Esophagus (tissue), 2 donors: Measurements from ENCODE around the gene PARVA. TPM values are rescaled to one million over a fixed set of nuclear protein-coding genes. Genes with fewer than 3 reads are reported as not detected.

Source experiments
- H3K27ac ChIP-seq, 2 donors: one replicate each; pipeline ENCODE4 v1.5.1; 2013; ENCODE audit warnings: low read depth in 2 of 2, mild to moderate bottlenecking in 2 of 2, inconsistent platforms in 1 of 2, low read length in 1 of 2, moderate library complexity in 1 of 2
- H3K27me3 ChIP-seq, 2 donors: one replicate each; pipeline ENCODE4 v1.6.1; 2013; ENCODE audit warnings: low read length in 2 of 2, control low read depth in 1 of 2, mild to moderate bottlenecking in 1 of 2; ENCODE audit not compliant: insufficient read depth in 2 of 2, control insufficient read depth in 1 of 2
- H3K36me3 ChIP-seq, 2 donors: one replicate each; pipeline ENCODE4 v1.6.1; 2013; ENCODE audit warnings: low read length in 1 of 2; ENCODE audit not compliant: control insufficient read depth in 2 of 2, insufficient read depth in 2 of 2
- H3K4me1 ChIP-seq, 2 donors: one replicate each; pipeline ENCODE4 v1.6.1; 2013; ENCODE audit warnings: low read length in 1 of 2; ENCODE audit not compliant: control insufficient read depth in 2 of 2, insufficient read depth in 2 of 2
- H3K4me3 ChIP-seq, 2 donors: one replicate each; pipeline ENCODE4 v1.5.1; 2013; ENCODE audit warnings: low read length in 2 of 2, mild to moderate bottlenecking in 2 of 2, low read depth in 1 of 2, moderate library complexity in 1 of 2
- H3K9me3 ChIP-seq, 2 donors: one replicate each; pipeline ENCODE4 v1.6.1; 2013; ENCODE audit warnings: mild to moderate bottlenecking in 2 of 2, low read depth in 1 of 2, low read length in 1 of 2, moderate library complexity in 1 of 2; ENCODE audit not compliant: control insufficient read depth in 2 of 2, insufficient read depth in 1 of 2
- WGBS, 2 donors: extraction: QIAGEN DNeasy Blood & Tissue Kit; methylation state at CpG; one replicate each; pipeline ENCODE4 v1.1.7; 2013; 5-methylcytosine and 5-hydroxymethylcytosine counted together
- polyA plus RNA-seq, 2 donors: library from polyadenylated mRNA; stranded (reverse); fragments of 200-250 nt; gene quantifications; one replicate each; pipeline ENCODE4 v1.2.3, GENCODE V29; 2013
- donor health status: healthy with polysubstance abuse.
- donor health status: Bipolar disorder and iron deficiency.

The PARVA gene
- polyA plus RNA-seq, 2 donors = 8.2 to 18.3 TPM

DNA sequence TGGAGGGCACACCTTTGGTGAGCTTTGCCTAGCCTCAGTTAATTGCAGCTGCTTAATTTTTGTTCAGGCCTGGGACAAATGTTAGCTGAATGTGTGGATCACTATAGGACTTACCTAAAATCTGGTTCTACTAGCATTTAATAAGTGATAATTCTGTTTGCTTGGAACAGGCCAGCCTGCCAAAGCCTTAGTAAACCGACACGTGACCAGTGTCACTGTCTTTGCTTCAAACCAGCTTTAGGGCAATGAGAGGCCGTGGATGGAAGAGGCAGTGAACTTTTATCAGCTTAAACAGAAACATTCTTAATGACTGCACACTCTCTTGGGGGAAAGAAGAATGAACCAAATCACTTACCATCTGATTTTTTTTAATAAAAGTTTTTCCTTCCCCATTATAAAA is 10.8 kb downstream of the PARVA start:
- H3K27me3 ChIP-seq = no peaks in the 10 kb centered on the region
- 58 to 66% methylated on average over 3 of the region's 3 CpGs for WGBS, 2 donors
- no peak overlapping the region for H3K4me3 ChIP-seq
- peaks cover 2 to 11% of the 10 kb centered on the region in 2 donors for H3K4me1 ChIP-seq
- H3K36me3 ChIP-seq = no peaks in the 10 kb centered on the region
- H3K27ac ChIP-seq = peak overlapping the region; percentile 54 to 57
- no peaks in the 10 kb centered on the region for H3K9me3 ChIP-seq

DNA sequence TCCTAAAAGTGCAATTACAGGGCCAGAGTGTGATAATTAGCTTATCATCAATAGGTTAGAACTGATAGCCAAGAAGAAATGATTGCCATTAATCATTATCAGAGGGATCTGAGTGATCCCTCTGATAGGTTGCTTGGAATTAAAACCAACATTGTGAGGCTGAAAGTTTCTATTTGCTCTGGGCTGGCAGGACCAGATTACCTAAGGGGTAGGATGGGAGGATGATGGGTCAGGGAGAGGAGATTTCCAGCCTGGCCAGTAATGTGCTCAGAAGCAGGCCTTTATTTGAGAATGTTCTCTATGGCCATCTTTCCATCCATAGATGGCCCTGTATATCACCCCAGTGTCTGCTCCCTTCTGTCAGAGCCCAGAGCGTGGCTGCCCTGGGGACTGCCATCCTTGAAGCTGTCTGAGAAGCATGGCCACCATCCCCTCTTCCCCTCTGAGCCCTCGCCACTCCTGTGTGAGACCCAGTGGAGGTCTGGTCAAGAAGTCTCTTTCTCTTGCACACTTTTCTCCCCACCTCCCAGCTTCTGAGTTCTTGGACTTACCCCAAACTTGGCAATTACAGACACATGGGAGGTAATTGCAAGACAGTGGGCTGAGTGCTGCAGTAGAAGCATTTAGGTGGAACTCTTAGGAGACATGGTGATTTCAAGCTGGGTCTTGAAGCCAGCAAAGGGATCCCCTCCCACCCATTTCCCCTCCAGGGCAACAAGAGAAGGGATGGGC is 11.7 kb downstream of the PARVA start:
- peaks cover 0 to 11% of the 10 kb centered on the region in 2 donors for H3K4me1 ChIP-seq
- H3K27me3 ChIP-seq = no peaks in the 10 kb centered on the region
- H3K9me3 ChIP-seq = peaks cover 0 to 2% of the 10 kb centered on the region in 2 donors
- peak overlapping the region; percentile 9 to 67 for H3K27ac ChIP-seq
- H3K36me3 ChIP-seq = no peaks in the 10 kb centered on the region
- H3K4me3 ChIP-seq = no peak overlapping the region
- WGBS, 2 donors = 84 to 91% methylated on average over 2 of the region's 2 CpGs

DNA sequence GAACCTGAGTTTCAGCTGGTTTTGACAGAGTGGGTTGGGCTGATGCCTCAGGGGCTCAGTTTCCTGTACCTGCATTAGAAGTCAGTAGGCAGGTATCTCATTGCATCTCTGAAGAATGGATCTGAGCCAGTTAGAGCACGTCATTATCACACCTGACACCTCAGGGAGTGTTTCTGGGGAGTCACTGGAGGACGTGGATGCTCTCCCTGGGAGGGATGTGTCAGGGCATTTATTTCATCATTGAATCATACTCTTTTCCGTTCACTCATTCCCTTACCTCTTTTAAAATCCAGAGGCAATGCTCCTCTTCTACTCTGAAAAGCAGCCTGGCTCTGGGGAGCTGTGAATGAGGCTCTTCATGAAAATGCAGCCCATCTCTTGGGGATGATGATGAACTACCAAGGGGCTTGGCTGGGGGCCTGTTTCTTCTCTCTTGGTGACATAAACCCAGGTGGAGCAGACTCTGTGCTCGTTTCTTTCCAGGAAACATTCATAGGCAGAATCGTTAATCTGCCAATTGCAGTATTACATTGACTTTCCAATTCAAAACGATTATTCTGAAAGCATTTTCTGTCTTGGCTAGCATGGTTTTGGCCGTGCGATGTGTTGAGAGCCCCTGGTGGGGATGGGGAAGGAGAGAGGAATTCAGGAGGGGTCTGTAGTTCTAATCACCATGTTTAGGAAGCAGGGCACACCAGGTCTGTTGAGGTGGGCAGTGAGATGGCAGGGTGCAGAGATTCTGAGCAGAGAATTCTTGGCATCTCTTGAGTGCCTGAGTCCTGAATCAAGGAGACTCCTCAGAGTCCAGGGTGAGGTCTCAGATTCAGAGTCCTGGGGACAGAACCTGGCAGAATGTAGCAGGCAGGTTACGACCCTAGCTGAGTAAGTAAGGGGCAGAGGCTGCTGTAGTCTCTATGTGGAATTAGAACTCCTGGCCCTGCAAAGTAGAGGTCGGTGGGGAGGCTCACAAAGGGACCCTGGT is 12.6 kb downstream of the PARVA start:
- Histone ChIP-seq H3K9me3 (peaks cover 0 to 2% of the 10 kb centered on the region in 2 donors), H3K4me3 (no peak overlapping the region), H3K36me3 (no peaks in the 10 kb centered on the region), H3K27me3 (no peaks in the 10 kb centered on the region), H3K4me1 (peaks cover 0 to 11% of the 10 kb centered on the region in 2 donors), H3K27ac (peak overlapping the region; percentile 59 to 67)
- WGBS, 2 donors = 36 to 43% methylated on average over 10 of the region's 10 CpGs

DNA sequence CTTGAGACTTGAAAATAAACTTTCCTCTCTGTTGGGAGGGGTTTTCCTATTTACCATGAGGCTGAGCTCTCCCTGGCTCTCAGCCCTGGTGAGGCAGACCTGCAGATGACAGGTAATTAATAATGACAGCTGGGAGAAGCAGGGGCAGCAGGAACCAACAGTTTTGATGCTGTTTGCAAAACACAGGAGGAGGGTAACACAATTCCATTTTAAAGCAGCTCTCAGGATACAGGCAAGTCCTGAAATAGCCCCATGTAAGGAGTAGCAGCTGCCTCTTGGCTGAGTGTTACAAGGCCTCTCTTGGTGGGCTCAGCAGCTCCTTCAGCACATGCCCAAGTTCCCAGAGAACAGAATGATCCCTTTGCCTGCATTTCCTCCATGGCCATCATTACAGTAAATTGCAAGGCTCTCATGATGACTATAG is 13.3 kb downstream of the PARVA start:
- Histone ChIP-seq H3K27ac (peak overlapping the region; percentile 59 to 69), H3K4me3 (no peak overlapping the region), H3K4me1 (peaks cover 0 to 11% of the 10 kb centered on the region in 2 donors), H3K9me3 (peaks cover 0 to 2% of the 10 kb centered on the region in 2 donors), H3K36me3 (no peaks in the 10 kb centered on the region), H3K27me3 (no peaks in the 10 kb centered on the region)

DNA sequence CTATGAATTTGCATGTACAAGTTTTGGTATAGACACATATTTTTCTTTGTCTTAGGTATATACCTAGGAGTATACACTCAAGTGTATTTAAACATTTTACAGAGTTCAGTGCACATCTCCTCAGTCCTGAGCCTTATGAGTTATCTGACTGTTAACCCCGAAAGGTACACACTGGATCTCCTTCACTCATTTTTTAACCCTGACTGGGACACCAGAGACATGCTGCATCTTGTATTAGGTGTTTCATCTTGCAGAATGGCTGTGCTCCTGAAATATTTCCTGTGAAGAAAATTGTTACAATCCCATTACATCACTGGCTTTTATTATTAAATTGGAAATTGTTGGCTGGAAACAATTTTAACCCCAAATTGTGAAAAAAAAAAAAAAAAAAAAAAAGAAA is 15.3 kb downstream of the PARVA start:
- no peak overlapping the region for H3K4me3 ChIP-seq
- H3K36me3 ChIP-seq = no peaks in the 10 kb centered on the region
- H3K27ac ChIP-seq = no peak overlapping the region
- WGBS, 2 donors = 84 to 87% methylated on average over 1 of the region's 1 CpG
- peaks cover 0 to 11% of the 10 kb centered on the region in 2 donors for H3K4me1 ChIP-seq
- peaks cover 0 to 2% of the 10 kb centered on the region in 2 donors for H3K9me3 ChIP-seq
- no peaks in the 10 kb centered on the region for H3K27me3 ChIP-seq

DNA sequence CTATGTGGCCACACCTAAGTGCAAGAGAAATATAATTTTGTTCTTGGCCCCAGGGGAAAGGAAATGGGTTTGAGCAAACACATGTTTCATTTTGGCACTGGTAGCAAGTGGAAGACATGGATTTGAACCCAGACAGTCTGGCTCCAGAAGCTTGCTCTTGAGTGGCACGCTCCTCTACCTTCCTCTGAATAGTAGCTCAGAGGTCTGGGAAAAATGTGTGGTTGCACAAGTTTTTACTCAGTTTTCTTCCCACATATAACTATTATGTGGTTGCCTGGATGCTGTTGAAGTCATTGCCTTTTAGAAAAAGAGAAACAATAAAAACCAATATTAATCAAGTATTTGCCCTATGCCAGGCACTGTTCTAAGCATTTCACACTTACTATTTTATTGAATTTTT is 16.3 kb downstream of the PARVA start:
- Histone ChIP-seq H3K9me3 (peaks cover 0 to 2% of the 10 kb centered on the region in 2 donors), H3K4me1 (peaks cover 0 to 9% of the 10 kb centered on the region in 2 donors), H3K4me3 (no peak overlapping the region), H3K27me3 (no peaks in the 10 kb centered on the region), H3K36me3 (no peaks in the 10 kb centered on the region), H3K27ac (no peak overlapping the region)
- 91 to 94% methylated on average over 1 of the region's 1 CpG for WGBS, 2 donors

DNA sequence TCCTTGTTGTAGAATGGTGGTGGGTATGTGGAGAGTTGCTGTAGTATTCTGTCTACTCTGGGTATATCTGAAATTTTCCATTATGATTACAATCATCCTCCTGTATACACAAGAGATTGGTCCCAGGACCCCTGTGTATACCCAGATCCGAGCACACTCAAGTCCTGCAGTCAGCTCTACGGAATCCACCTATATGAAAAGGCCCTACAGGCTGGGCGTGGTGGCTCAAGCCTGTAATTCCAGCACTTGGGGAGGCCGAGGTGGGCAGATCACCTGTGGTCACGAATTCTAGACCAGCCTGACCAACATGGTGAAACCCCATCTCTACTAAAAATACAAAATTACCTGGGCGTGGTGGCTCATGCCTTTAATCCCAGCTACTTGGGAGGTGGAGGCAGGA is 17.2 kb downstream of the PARVA start:
- H3K36me3 ChIP-seq = no peaks in the 10 kb centered on the region
- 89 to 93% methylated on average over 6 of the region's 6 CpGs for WGBS, 2 donors
- H3K4me1 ChIP-seq = peaks cover 0 to 6% of the 10 kb centered on the region in 2 donors
- H3K27ac ChIP-seq = no peak overlapping the region
- no peak overlapping the region for H3K4me3 ChIP-seq
- no peaks in the 10 kb centered on the region for H3K27me3 ChIP-seq
- H3K9me3 ChIP-seq = peaks cover 0 to 2% of the 10 kb centered on the region in 2 donors

DNA sequence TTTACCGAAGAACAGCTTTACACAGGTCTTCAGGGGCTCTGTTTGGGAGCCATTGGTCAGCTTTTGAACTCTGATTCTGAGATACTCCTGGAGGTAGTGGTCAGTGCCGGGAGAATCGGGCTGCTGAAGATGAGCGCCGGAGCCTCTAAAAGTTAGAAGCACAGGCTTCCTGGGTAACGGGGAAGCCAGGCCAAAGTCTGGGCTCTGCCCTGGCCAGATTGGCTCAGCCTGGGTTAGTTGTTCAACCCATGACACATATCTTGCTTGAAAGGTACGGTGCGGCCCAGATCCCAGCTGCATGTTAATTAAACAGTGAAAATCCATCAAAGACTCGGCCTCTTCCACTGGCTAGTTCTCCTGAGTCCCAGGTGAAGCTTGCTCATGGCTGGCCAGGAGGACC is 18.0 kb downstream of the PARVA start:
- H3K27ac ChIP-seq = peak overlapping the region in 1 of 2 donors; percentile 30
- H3K36me3 ChIP-seq = no peaks in the 10 kb centered on the region
- no peaks in the 10 kb centered on the region for H3K27me3 ChIP-seq
- WGBS, 2 donors = 87 to 92% methylated on average over 9 of the region's 9 CpGs
- peaks cover 0 to 5% of the 10 kb centered on the region in 2 donors for H3K4me1 ChIP-seq
- H3K9me3 ChIP-seq = peaks cover 0 to 2% of the 10 kb centered on the region in 2 donors
- H3K4me3 ChIP-seq = no peak overlapping the region

DNA sequence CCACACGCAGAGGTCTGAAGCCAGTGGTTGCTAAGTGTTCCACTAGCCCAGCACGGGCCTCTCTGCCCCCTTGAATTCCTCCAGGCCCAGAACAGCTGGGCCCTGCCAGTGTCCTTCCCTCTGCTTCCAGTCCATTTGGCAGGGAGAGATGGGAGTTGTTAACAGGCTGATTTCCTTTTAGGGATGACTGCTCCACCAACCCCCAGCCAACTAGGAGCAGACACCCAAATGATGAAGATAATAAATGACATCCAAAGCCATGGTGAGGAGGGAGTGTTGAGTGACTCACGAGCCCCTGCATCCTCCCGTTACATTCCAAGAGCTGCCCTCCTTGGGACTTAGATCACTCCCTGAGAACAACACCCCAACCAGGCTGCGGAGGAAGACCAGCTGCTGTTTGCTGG is 20.6 kb downstream of the PARVA start:
- 57 to 66% methylated on average over 5 of the region's 5 CpGs for WGBS, 2 donors
- no peaks in the 10 kb centered on the region for H3K36me3 ChIP-seq
- H3K4me3 ChIP-seq = no peak overlapping the region
- H3K27ac ChIP-seq = peak overlapping the region; percentile 62 to 71
- H3K4me1 ChIP-seq = no peaks in the 10 kb centered on the region
- no peaks in the 10 kb centered on the region for H3K27me3 ChIP-seq
- H3K9me3 ChIP-seq = peaks cover 0 to 2% of the 10 kb centered on the region in 2 donors
